Immature natural killer cell (primary cell): ENCODE data around the gene ZKSCAN1. TPM values are rescaled to one million over a fixed set of nuclear protein-coding genes. Genes with fewer than 3 reads are reported as not detected.

Experiments used
- DNase-seq, 3 donors: peaks; one replicate each; pipeline ENCODE4 v3.0.0; 2022; ENCODE audit warnings: mixed read lengths in 1 of 3
- H3K27ac Mint-ChIP-seq, 6 donors: one replicate each; pipeline ENCODE4 v1.8.0; 2020; ENCODE audit warnings: mixed read lengths in 6 of 6, mild to moderate bottlenecking in 5 of 6, inconsistent platforms in 4 of 6, moderate library complexity in 3 of 6
- H3K27me3 Mint-ChIP-seq, 3 donors: one replicate each; pipeline ENCODE4 v1.8.0; 2020 to 2021; ENCODE audit warnings: low read depth in 3 of 3, mild to moderate bottlenecking in 3 of 3, mixed read lengths in 3 of 3, moderate library complexity in 3 of 3, inconsistent platforms in 1 of 3
- H3K36me3 Mint-ChIP-seq, 3 donors: one replicate each; pipeline ENCODE4 v1.8.0; 2020; ENCODE audit warnings: mixed read lengths in 3 of 3, inconsistent platforms in 2 of 3, mild to moderate bottlenecking in 2 of 3
- H3K4me1 Mint-ChIP-seq, 2 donors: one replicate each; pipeline ENCODE4 v1.8.0; 2020; ENCODE audit warnings: inconsistent platforms in 2 of 2, mild to moderate bottlenecking in 2 of 2, mixed read lengths in 2 of 2, moderate library complexity in 1 of 2
- H3K4me3 Mint-ChIP-seq, 5 donors: one replicate each; pipeline ENCODE4 v1.8.0; 2020; ENCODE audit warnings: mild to moderate bottlenecking in 5 of 5, mixed read lengths in 5 of 5, inconsistent platforms in 3 of 5, moderate library complexity in 3 of 5
- H3K9me3 Mint-ChIP-seq, 6 donors: one replicate each; pipeline ENCODE4 v1.8.0; 2020; ENCODE audit warnings: mild to moderate bottlenecking in 6 of 6, mixed read lengths in 6 of 6, inconsistent platforms in 4 of 6, moderate library complexity in 3 of 6
- polyA plus RNA-seq, 3 donors: library from polyadenylated mRNA; unstranded; fragments of 300-500 nt; fragmentation: Illumina TruSeq; gene quantifications; one replicate each; pipeline ENCODE4 v1.2.3, GENCODE V29; 2021

The ZKSCAN1 gene
- polyA plus RNA-seq, 3 donors from 2014 or later, result 14.4 to 48.9 (median 18.7) TPM

- Mint-ChIP-seq H3K4me1 (peaks cover 33 to 49% of the 10 kb centered on the region in 2 donors), H3K36me3 (peaks cover 0 to 5% (median 3%) of the 10 kb centered on the region in 3 donors), H3K27ac (peak overlapping the region; percentile 85 to 94 (median 90)), H3K9me3 (no peaks in the 10 kb centered on the region), H3K27me3 (peaks cover 13 to 19% (median 19%) of the 10 kb centered on the region in 3 donors), H3K4me3 (peak overlapping the region; percentile 79 to 97 (median 94))
- no peak for DNase-seq
Observed at GRCh38 chr7:100082978-100083377, 67.6 kb downstream of the ZKSCAN1 start.

- DNase-seq, result no peak
- Mint-ChIP-seq H3K27ac (no peak overlapping the region), H3K4me3 (no peak overlapping the region)
Observed at GRCh38 chr7:100085515-100085914, 70.1 kb downstream of the ZKSCAN1 start.

GRCh38 chr7:100087055-100087750, 71.8 kb downstream of the ZKSCAN1 start:
- Mint-ChIP-seq H3K4me3 (peak overlapping the region; percentile 22 to 68 (median 63)), H3K4me1 (peaks cover 29 to 33% of the 10 kb centered on the region in 2 donors), H3K36me3 (peaks cover 0 to 16% (median 5%) of the 10 kb centered on the region in 3 donors), H3K27me3 (peaks cover 18 to 26% (median 23%) of the 10 kb centered on the region in 3 donors), H3K9me3 (no peaks in the 10 kb centered on the region), H3K27ac (peak overlapping the region in 4 of 6 donors; percentile 42 to 86 (median 56))
- DNase-seq, result no peak

More at GRCh38 chr7:100085515-100085914, 70.1 kb downstream of the ZKSCAN1 start:
- no peaks in the 10 kb centered on the region for H3K9me3 Mint-ChIP-seq
- peaks cover 0 to 3% (median 0%) of the 10 kb centered on the region in 3 donors for H3K36me3 Mint-ChIP-seq
- H3K4me1 Mint-ChIP-seq, result peaks cover 35 to 46% of the 10 kb centered on the region in 2 donors
- H3K27me3 Mint-ChIP-seq, result peaks cover 25 to 32% (median 28%) of the 10 kb centered on the region in 3 donors

GRCh38 chr7:100088095-100088620, 72.8 kb downstream of the ZKSCAN1 start:
- Mint-ChIP-seq H3K36me3 (peaks cover 0 to 25% (median 10%) of the 10 kb centered on the region in 3 donors), H3K27me3 (peaks cover 12 to 20% (median 18%) of the 10 kb centered on the region in 3 donors), H3K27ac (peak overlapping the region; percentile 87 to 98 (median 94)), H3K4me3 (peak overlapping the region; percentile 87 to 94 (median 89)), H3K9me3 (no peaks in the 10 kb centered on the region), H3K4me1 (peaks cover 20 to 23% of the 10 kb centered on the region in 2 donors)
- no peak for DNase-seq

GRCh38 chr7:100088621-100089457, 73.4 kb downstream of the ZKSCAN1 start, which contains the start of gene COPS6:
COPS6 (plus strand) TSS chr7:100088969; CDS start chr7:100088991, 22 bp downstream.
- H3K4me1 Mint-ChIP-seq, result peaks cover 20 to 22% of the 10 kb centered on the region in 2 donors
- peak within 1 kb of the TSS; percentile 87 to 94 (median 89) for H3K4me3 Mint-ChIP-seq
- no peaks in the 10 kb centered on the region for H3K9me3 Mint-ChIP-seq
- H3K36me3 Mint-ChIP-seq, result peaks cover 0 to 26% (median 10%) of the 10 kb centered on the region in 3 donors
- peaks cover 12 to 24% (median 18%) of the 10 kb centered on the region in 3 donors for H3K27me3 Mint-ChIP-seq
- H3K27ac Mint-ChIP-seq, result peak within 1 kb of the TSS; percentile 87 to 98 (median 94)
- peak; percentile 86 to 87 (median 87) for DNase-seq

GRCh38 chr7:100089458-100090196, 74.2 kb downstream of the ZKSCAN1 start:
- H3K27me3 Mint-ChIP-seq, result peaks cover 12 to 24% (median 18%) of the 10 kb centered on the region in 3 donors
- peak overlapping the region; percentile 87 to 94 (median 89) for H3K4me3 Mint-ChIP-seq
- peaks cover 0 to 26% (median 10%) of the 10 kb centered on the region in 3 donors for H3K36me3 Mint-ChIP-seq
- peak overlapping the region; percentile 84 to 98 (median 90) for H3K27ac Mint-ChIP-seq
- no peak for DNase-seq
- peaks cover 20 to 22% of the 10 kb centered on the region in 2 donors for H3K4me1 Mint-ChIP-seq
- no peaks in the 10 kb centered on the region for H3K9me3 Mint-ChIP-seq

- Mint-ChIP-seq H3K36me3 (peaks cover 0 to 33% (median 10%) of the 10 kb centered on the region in 3 donors), H3K4me3 (peak overlapping the region; percentile 38 to 64 (median 56)), H3K27ac (peak overlapping the region; percentile 29 to 68 (median 60)), H3K4me1 (peaks cover 20 to 22% of the 10 kb centered on the region in 2 donors), H3K27me3 (peaks cover 12 to 24% (median 18%) of the 10 kb centered on the region in 3 donors), H3K9me3 (no peaks in the 10 kb centered on the region)
- DNase-seq, result no peak
Observed at GRCh38 chr7:100090527-100091410, 75.4 kb downstream of the ZKSCAN1 start.

Other genes with a start within 250 kb of the ZKSCAN1 start
- not detected for gene CYP3A4, start 231.4 kb upstream of the ZKSCAN1 start, polyA plus RNA-seq
- gene CYP3A43, start 187.6 kb upstream of the ZKSCAN1 start, polyA plus RNA-seq, result not detected
- not detected for gene OR2AE1, start 138.6 kb upstream of the ZKSCAN1 start, polyA plus RNA-seq
- 10 to 100 TPM; 14.0 to 23.9 (median 14.7) TPM for gene TRIM4, start 96.1 kb upstream of the ZKSCAN1 start, polyA plus RNA-seq
- gene GJC3, start 86.0 kb upstream of the ZKSCAN1 start, polyA plus RNA-seq, result not detected
- gene AZGP1, start 39.6 kb upstream of the ZKSCAN1 start, polyA plus RNA-seq, result not detected
- gene ZSCAN21, start 34.2 kb downstream of the ZKSCAN1 start, polyA plus RNA-seq, result 1 to 10 TPM; 2.3 to 9.8 (median 4.0) TPM
- 10 to 100 TPM in 2 of 3 donors, 1 to 10 TPM in 1; 5.2 to 21.2 (median 12.2) TPM for gene ZNF3, start 66.1 kb downstream of the ZKSCAN1 start, polyA plus RNA-seq
- 100 to 1,000 TPM; 163 to 289 (median 163) TPM for gene COPS6, start 73.4 kb downstream of the ZKSCAN1 start, polyA plus RNA-seq
- gene MCM7, start 85.8 kb downstream of the ZKSCAN1 start, polyA plus RNA-seq, result 10 to 100 TPM; 40.3 to 59.0 (median 54.4) TPM
- 10 to 100 TPM in 1 of 3 donors, 1 to 10 TPM in 2; 7.1 to 12.9 (median 8.8) TPM for gene AP4M1, start 86.0 kb downstream of the ZKSCAN1 start, polyA plus RNA-seq
- gene TAF6, start 103.8 kb downstream of the ZKSCAN1 start, polyA plus RNA-seq, result 10 to 100 TPM; 15.3 to 34.8 (median 17.3) TPM
- gene CNPY4, start 104.0 kb downstream of the ZKSCAN1 start, polyA plus RNA-seq, result 10 to 100 TPM; 14.2 to 18.5 (median 17.7) TPM
- 1 to 10 TPM; 2.2 to 2.6 (median 2.4) TPM for gene MBLAC1, start 111.4 kb downstream of the ZKSCAN1 start, polyA plus RNA-seq
- gene LAMTOR4, start 133.3 kb downstream of the ZKSCAN1 start, polyA plus RNA-seq, result 100 to 1,000 TPM; 408 to 587 (median 569) TPM
- gene TRAPPC14, start 143.1 kb downstream of the ZKSCAN1 start, polyA plus RNA-seq, result 1 to 10 TPM in 2 of 3 donors, under 1 TPM in 1; 0.71 to 2.9 (median 1.8) TPM
- gene GAL3ST4, start 153.0 kb downstream of the ZKSCAN1 start, polyA plus RNA-seq, result under 1 TPM in 1 of 3 donors, not detected in 2; 0.08 TPM
- gene GPC2, start 161.8 kb downstream of the ZKSCAN1 start, polyA plus RNA-seq, result not detected
- 1 to 10 TPM in 1 of 3 donors, under 1 TPM in 2; 0.50 to 2.8 (median 0.72) TPM for gene STAG3, start 162.3 kb downstream of the ZKSCAN1 start, polyA plus RNA-seq
- 100 to 1,000 TPM; 151 to 240 (median 209) TPM for gene PVRIG, start 204.4 kb downstream of the ZKSCAN1 start, polyA plus RNA-seq